ENCODE data around the gene ANKRD66.

DNA sequence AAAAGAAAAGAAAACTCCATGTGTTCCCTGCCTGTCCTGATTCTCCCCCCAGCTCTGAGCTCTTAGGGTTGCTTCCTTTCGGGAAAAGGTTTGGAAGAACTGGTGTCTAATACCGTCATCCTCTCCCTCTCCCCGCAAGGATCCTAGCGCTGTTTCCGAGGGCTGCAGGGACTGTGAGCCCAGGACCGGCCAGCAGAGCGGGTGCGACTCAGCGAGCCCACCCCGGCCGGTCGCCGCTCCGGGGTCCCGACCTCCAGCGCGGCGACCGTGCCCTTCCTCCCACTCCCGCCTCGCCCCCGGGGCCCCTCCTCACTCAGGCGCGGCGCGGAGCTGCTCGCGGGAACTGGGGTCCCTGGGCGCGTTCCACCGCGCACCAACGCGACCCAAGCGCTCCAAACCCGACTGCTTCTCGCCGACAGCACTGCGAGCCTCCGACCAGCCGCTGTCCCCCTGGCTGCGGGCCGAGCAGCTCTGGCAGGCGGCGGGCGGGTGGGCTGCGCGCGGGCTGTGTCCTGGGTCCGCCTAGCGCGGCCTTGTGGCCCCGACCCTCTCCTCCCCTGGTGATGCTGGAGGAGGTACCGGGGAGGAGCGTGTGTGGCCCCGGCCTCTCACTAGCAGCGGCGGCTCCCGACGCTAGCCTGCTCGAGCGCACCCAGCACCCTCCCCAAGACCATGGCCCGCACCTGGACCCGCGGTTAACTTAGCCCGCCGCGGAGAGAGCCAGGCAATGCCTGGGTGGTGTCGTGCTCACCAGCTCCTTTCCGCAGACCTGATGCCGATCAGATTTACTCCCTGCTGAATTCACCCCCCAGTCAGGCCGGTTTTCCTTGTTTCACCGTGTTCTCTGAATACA lies 11.6 kb upstream of the ANKRD66 start, which contains the start of gene PLA2G7:
- TF ChIP-seq, protein P1, sequence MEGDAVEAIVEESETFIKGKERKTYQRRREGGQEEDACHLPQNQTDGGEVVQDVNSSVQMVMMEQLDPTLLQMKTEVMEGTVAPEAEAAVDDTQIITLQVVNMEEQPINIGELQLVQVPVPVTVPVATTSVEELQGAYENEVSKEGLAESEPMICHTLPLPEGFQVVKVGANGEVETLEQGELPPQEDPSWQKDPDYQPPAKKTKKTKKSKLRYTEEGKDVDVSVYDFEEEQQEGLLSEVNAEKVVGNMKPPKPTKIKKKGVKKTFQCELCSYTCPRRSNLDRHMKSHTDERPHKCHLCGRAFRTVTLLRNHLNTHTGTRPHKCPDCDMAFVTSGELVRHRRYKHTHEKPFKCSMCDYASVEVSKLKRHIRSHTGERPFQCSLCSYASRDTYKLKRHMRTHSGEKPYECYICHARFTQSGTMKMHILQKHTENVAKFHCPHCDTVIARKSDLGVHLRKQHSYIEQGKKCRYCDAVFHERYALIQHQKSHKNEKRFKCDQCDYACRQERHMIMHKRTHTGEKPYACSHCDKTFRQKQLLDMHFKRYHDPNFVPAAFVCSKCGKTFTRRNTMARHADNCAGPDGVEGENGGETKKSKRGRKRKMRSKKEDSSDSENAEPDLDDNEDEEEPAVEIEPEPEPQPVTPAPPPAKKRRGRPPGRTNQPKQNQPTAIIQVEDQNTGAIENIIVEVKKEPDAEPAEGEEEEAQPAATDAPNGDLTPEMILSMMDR (optimal IDR thresholded peaks at IDR 0.05 in 1 of 3, IDR thresholded peaks at IDR 0.05 in 1 of 3, conservative IDR thresholded peaks at IDR 0.05 in 1 of 3; ENCODE audit: extremely low read depth in 1 of 3, insufficient read depth in 2 of 3, low read length in 3 of 3), result no peak
- TF ChIP-seq EZH2 (IDR thresholded peaks at IDR 0.05; ENCODE audit: low read length), result no peak

Data from keratinocyte (primary cell).